Measurements from ENCODE around the gene ATP6V1G2. TPM values are rescaled to one million over a fixed set of nuclear protein-coding genes. Genes with fewer than 3 reads are reported as not detected.
"Not testable (repeated sequence)": the region's sequence is repeated elsewhere in the genome, so short reads cannot be mapped to it uniquely, and the experiment has no call there.

The ATP6V1G2 gene
- total RNA-seq: 1 to 10 TPM; 1.0 to 1.5 TPM

DNA sequence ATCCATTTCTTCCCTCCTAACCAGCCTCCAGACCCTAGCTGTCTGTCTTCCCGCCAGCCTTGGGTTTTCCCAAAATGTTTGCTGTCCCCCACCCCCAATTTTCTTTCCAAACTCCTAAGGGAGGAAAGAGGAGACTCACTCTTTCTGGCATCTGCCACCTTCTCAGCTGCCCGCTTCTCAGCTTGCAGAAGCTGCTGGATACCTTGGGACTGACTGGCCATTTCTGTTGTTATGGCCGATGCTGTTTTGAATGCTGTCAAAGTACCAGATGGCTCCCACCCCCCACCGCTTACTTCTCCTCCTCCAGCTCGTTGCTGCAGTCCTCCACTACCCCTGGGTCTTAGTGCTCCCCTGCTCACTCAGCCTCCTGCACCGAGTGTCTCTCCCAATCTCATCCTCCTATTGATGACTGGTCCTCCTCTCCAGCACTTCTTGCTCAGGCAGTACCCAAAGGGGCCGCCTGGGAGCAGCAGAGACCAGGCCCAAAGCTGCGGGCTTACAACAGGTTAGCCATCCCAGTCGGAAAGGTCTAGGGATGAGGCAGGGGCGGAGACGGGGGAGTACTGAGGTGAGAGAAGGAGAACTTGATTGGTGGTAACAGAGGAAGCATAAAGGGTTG is at the start of gene ATP6V1G2:
Gene ATP6V1G2, minus strand, starts transcription at position 270 of the 619 bp plus-strand sequence. Its CDS starts 49 bp downstream, at position 221.
- peak within 1 kb of the TSS; percentile 86 for H3K27ac Mint-ChIP-seq
- peak within 1 kb of the TSS; percentile 84 for H3K4me3 Mint-ChIP-seq
- no peaks in the 10 kb centered on the region for H3K9me3 Mint-ChIP-seq
- H3K4me1 Mint-ChIP-seq: peaks cover 29% of the 10 kb centered on the region
- DNase-seq: peak; percentile 90
- peaks cover 8% of the 10 kb centered on the region for H3K36me3 Mint-ChIP-seq
- no peaks in the 10 kb centered on the region for H3K27me3 Mint-ChIP-seq

GRCh38 chr6:31592396-31592771 is 46.0 kb upstream of the ATP6V1G2 start:
- peaks cover 11% of the 10 kb centered on the region for H3K36me3 Mint-ChIP-seq

DNA sequence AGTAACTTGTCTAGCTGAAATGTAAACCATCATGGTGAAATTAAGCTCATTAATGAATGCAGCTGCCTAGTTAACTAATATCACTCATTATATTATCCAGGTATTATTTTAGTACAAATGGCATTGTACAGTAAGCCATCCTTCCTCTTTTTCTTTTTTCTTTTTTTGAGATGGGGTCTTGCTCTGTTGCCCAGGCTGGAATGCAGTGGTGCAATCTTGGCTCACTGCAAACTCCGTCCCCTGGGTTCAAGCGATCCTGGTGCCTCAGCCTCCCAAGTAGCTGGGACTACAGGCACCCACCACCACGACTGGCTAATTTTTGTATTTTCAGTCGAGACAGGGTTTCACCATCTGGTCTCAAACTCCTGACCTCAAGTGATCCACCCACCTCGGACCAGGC is 44.3 kb upstream of the ATP6V1G2 start:
- H3K27me3 Mint-ChIP-seq, H3K4me3 Mint-ChIP-seq, H3K9me3 Mint-ChIP-seq, DNase-seq: not testable (repeated sequence)
- peaks cover 59% of the 10 kb centered on the region for H3K4me1 Mint-ChIP-seq
- H3K27ac Mint-ChIP-seq: peak overlapping the region; percentile 42
- H3K36me3 Mint-ChIP-seq: peaks cover 11% of the 10 kb centered on the region

More at GRCh38 chr6:31592396-31592771, 46.0 kb upstream of the ATP6V1G2 start:
- no peaks in the 10 kb centered on the region for H3K27me3 Mint-ChIP-seq
- H3K27ac Mint-ChIP-seq: peak overlapping the region; percentile 89
- H3K4me3 Mint-ChIP-seq: peak overlapping the region; percentile 76
- H3K4me1 Mint-ChIP-seq: peaks cover 51% of the 10 kb centered on the region
- no peak for DNase-seq
- H3K9me3 Mint-ChIP-seq: no peaks in the 10 kb centered on the region

DNA sequence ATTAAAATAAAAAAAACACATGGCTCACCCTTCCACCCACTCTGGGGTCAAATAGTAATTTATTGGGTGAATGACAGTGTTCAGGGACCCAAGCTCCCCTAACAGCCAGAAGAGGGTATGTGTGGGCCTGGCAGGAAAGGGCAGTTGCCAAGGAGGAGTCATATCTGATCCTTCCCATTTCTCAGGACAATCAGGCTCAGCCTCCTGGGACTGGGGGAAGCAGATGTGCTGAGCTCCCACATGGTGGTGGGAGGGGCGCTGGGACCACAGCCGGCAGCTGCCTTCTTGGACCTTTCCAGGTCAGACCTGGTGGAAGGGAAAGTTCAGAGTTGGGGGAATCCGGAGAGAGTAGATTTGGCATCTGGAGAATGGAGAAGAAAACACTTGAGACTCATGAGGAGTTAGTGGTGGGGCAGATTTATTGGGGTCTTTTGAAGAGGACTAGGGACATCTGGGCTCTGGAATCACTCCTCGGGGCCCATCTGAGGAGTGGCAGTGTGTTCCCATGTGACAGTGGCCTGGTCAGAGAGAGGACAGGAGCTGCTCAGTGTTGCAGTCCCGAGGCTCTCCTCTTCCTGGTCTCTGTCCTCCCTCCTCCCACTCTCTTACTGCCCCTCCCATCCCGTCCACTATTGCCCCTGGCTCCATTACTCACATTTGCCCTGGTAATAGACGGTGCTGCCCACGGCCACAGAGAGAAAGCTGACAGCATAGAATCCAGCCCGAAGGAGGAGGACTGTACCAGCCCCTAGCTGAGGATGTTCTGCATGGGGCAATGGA is 42.7 kb upstream of the ATP6V1G2 start:
- DNase-seq: no peak
- Mint-ChIP-seq H3K4me1 (peaks cover 62% of the 10 kb centered on the region), H3K27ac (peak overlapping the region; percentile 59), H3K27me3 (no peaks in the 10 kb centered on the region), H3K36me3 (peaks cover 14% of the 10 kb centered on the region), H3K4me3 (peak overlapping the region; percentile 33), H3K9me3 (no peaks in the 10 kb centered on the region)

- Mint-ChIP-seq H3K27me3 (no peaks in the 10 kb centered on the region), H3K4me3 (peak overlapping the region; percentile 78), H3K4me1 (peaks cover 61% of the 10 kb centered on the region), H3K9me3 (no peaks in the 10 kb centered on the region), H3K36me3 (peaks cover 15% of the 10 kb centered on the region), H3K27ac (peak overlapping the region; percentile 91)
- DNase-seq: no peak
These were observed 41.7 kb upstream of the ATP6V1G2 start for GRCh38 chr6:31587791-31588777.

- peak; percentile 45 for DNase-seq
- Mint-ChIP-seq H3K27me3 (no peaks in the 10 kb centered on the region), H3K4me3 (peak overlapping the region; percentile 78), H3K9me3 (no peaks in the 10 kb centered on the region), H3K4me1 (peaks cover 56% of the 10 kb centered on the region), H3K36me3 (peaks cover 22% of the 10 kb centered on the region), H3K27ac (peak overlapping the region; percentile 96)
These were observed 40.3 kb upstream of the ATP6V1G2 start for GRCh38 chr6:31586599-31587281.

DNA sequence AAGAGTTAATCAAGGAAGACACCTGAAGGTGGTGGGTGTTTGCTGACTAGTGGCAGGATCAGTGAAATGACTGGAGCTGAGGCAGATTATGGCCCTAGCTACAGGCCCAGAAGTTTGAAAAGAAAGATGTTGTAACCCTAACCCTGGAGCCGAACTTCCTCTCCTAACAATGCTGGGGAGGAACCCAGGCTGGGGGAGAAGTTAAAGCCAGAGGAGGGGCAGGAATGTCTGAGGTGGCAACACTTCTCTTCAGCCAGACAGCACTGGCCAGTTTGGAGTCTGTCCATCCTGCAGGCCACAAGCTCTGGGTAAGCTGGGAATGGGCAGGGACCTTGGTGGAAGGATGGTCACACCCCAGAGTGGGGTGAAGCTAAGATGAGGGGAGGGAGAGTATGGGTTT is 39.6 kb upstream of the ATP6V1G2 start, which contains the start of gene LST1:
Gene LST1, plus strand, starts transcription at position 270 of the 400 bp plus-strand sequence. CDS start 1,023 bp downstream, outside the sequence.
- H3K27me3 Mint-ChIP-seq: no peaks in the 10 kb centered on the region
- peak within 1 kb of the TSS; percentile 78 for H3K4me3 Mint-ChIP-seq
- no peaks in the 10 kb centered on the region for H3K9me3 Mint-ChIP-seq
- DNase-seq: no peak
- H3K36me3 Mint-ChIP-seq: peaks cover 29% of the 10 kb centered on the region
- peak within 1 kb of the TSS; percentile 96 for H3K27ac Mint-ChIP-seq
- H3K4me1 Mint-ChIP-seq: peaks cover 53% of the 10 kb centered on the region

DNA sequence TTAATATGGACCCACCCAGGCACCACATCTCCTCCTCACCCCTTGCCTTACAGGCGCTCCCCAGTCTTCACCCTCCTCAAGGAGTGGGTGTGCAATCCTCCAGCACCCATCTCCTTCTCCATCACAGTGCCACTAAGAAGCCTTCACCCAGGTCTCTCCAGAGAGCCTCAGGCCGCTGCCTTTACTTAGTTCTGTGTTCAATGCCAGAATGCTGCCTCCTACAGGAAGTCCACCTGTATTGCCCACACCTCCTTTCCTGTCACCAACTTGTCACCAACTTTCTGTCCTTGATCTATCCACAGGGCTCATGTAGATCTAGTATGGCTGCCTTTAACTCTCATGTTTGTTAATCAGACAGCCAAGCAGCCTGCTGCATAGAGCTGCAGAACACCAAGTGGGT is 39.1 kb upstream of the ATP6V1G2 start:
- DNase-seq: peak; percentile 39
- H3K36me3 Mint-ChIP-seq: peaks cover 33% of the 10 kb centered on the region
- H3K9me3 Mint-ChIP-seq: no peaks in the 10 kb centered on the region
- peak overlapping the region; percentile 78 for H3K4me3 Mint-ChIP-seq
- peak overlapping the region; percentile 96 for H3K27ac Mint-ChIP-seq
- H3K4me1 Mint-ChIP-seq: peaks cover 52% of the 10 kb centered on the region
- no peaks in the 10 kb centered on the region for H3K27me3 Mint-ChIP-seq

GRCh38 chr6:31582230-31582643 is 35.8 kb upstream of the ATP6V1G2 start, which contains the start of gene LTB:
TSS of gene LTB (minus strand) at chr6:31582424. CDS start at chr6:31582417, 7 bp downstream.
- Mint-ChIP-seq H3K9me3 (no peaks in the 10 kb centered on the region), H3K4me3 (peak within 1 kb of the TSS; percentile 93), H3K27me3 (no peaks in the 10 kb centered on the region), H3K36me3 (peaks cover 50% of the 10 kb centered on the region), H3K27ac (peak within 1 kb of the TSS; percentile 92), H3K4me1 (peaks cover 55% of the 10 kb centered on the region)
- DNase-seq: peak; percentile 55

DNA sequence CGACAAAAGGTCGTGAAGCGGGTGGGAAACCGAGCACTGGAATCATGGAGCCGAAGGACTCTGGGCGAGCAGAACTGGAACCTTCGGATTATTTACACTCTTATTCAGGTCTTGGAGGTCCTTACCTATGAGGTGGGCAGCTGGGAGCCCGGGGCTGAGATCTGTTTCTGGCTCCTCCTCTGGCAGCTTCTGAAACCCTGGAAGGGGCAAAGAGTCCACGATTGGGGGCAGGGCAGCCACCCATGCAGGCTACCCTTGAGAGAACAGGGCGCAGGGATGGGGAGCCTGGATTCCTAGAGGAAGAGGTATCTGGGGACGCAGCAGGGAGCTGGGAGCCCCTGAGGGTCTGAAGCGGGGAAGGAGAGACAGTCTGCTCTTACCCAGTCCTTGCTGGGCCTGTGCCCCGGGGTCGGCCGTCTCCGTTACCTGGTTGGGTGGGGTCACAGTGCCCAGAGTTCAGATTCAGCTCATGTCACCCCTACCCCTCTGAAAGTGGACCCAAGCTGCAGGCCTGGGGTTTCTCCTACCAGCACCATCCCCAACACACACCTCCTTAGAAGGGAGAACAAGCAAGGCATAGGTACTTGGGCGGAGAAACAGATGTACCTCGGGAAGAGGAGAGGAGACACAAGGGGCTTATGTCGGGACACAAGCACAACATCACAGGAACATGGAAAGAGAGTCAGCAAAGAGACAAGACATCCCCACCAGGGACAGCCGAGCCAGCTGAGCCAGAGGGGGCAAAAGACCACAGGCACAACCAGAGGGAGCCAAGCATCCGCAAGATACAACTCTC is 35.2 kb upstream of the ATP6V1G2 start:
- H3K27me3 Mint-ChIP-seq: no peaks in the 10 kb centered on the region
- H3K27ac Mint-ChIP-seq: peak overlapping the region; percentile 92
- no peak for DNase-seq
- peak overlapping the region; percentile 93 for H3K4me3 Mint-ChIP-seq
- H3K9me3 Mint-ChIP-seq: no peaks in the 10 kb centered on the region
- peaks cover 50% of the 10 kb centered on the region for H3K4me1 Mint-ChIP-seq
- H3K36me3 Mint-ChIP-seq: peaks cover 56% of the 10 kb centered on the region

- no peaks in the 10 kb centered on the region for H3K27me3 Mint-ChIP-seq
- H3K4me1 Mint-ChIP-seq: peaks cover 43% of the 10 kb centered on the region
- H3K27ac Mint-ChIP-seq: peak overlapping the region; percentile 92
- H3K36me3 Mint-ChIP-seq: peaks cover 63% of the 10 kb centered on the region
- no peaks in the 10 kb centered on the region for H3K9me3 Mint-ChIP-seq
- peak overlapping the region; percentile 93 for H3K4me3 Mint-ChIP-seq
- DNase-seq: peak; percentile 92
These were observed 34.5 kb upstream of the ATP6V1G2 start for GRCh38 chr6:31580807-31581433.

DNA sequence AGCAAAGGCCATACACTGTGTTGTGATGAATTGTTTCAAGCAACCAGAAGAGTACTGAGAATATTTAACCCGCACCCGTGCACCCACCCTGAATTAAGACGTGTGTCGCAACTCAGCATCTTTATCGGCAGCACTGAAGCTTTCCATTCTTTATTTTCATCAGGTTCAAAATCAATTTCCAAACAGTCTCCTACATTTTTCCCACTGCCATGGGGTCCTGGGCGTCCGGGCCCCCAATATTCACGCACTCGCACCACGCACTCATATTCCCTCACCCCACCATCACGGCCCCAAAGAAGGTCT is 34.0 kb upstream of the ATP6V1G2 start:
- peaks cover 39% of the 10 kb centered on the region for H3K4me1 Mint-ChIP-seq
- H3K4me3 Mint-ChIP-seq: peak overlapping the region; percentile 93

More for the DNA sequence above, 34.0 kb upstream of the ATP6V1G2 start:
- no peaks in the 10 kb centered on the region for H3K9me3 Mint-ChIP-seq
- DNase-seq: no peak
- H3K27ac Mint-ChIP-seq: peak overlapping the region; percentile 92
- H3K27me3 Mint-ChIP-seq: no peaks in the 10 kb centered on the region
- H3K36me3 Mint-ChIP-seq: peaks cover 66% of the 10 kb centered on the region

Measured in activated naive CD8-positive, alpha-beta T cell treated with anti-CD3 and anti-CD28 coated beads for 36 hours (primary cell).